ENCODE results near the gene SH3TC2.

Gene SH3TC2

GRCh38 chr5:149027636-149028035 is 35.2 kb downstream of the SH3TC2 start:
- TF ChIP-seq CTCF (IDR thresholded peaks at IDR 0.05; ENCODE audit: low read depth, low read length, missing control alignments) = no peak
- no peak for DNase-seq (ENCODE audit: extremely low read depth, low read depth)
- H3K4me3 ChIP-seq (replicated peaks; ENCODE audit: low read depth, low read length) = no peak overlapping the region

GRCh38 chr5:149024943-149025342 is 37.9 kb downstream of the SH3TC2 start:
- no peak overlapping the region for H3K4me3 ChIP-seq (replicated peaks; ENCODE audit: low read depth, low read length)
- no peak for DNase-seq (ENCODE audit: extremely low read depth, low read depth)
- no peak for TF ChIP-seq CTCF (IDR thresholded peaks at IDR 0.05; ENCODE audit: low read depth, low read length, missing control alignments)

GRCh38 chr5:149024477-149024876 is 38.4 kb downstream of the SH3TC2 start:
- no peak for DNase-seq (ENCODE audit: extremely low read depth, low read depth)

GRCh38 chr5:149022200-149022599 is 40.7 kb downstream of the SH3TC2 start:
- TF ChIP-seq CTCF (IDR thresholded peaks at IDR 0.05; ENCODE audit: low read depth, low read length, missing control alignments) = no peak
- no peak overlapping the region for H3K4me3 ChIP-seq (replicated peaks; ENCODE audit: low read depth, low read length)
- no peak for DNase-seq (ENCODE audit: extremely low read depth, low read depth)

More at GRCh38 chr5:149024477-149024876, 38.4 kb downstream of the SH3TC2 start:
- H3K4me3 ChIP-seq (replicated peaks; ENCODE audit: low read depth, low read length) = no peak overlapping the region
- no peak for TF ChIP-seq CTCF (IDR thresholded peaks at IDR 0.05; ENCODE audit: low read depth, low read length, missing control alignments)

GRCh38 chr5:149019679-149020078 is 43.2 kb downstream of the SH3TC2 start:
- no peak for TF ChIP-seq CTCF (IDR thresholded peaks at IDR 0.05; ENCODE audit: low read depth, low read length, missing control alignments)
- DNase-seq (ENCODE audit: extremely low read depth, low read depth) = no peak
- no peak overlapping the region for H3K4me3 ChIP-seq (replicated peaks; ENCODE audit: low read depth, low read length)

- no peak for DNase-seq (ENCODE audit: extremely low read depth, low read depth)
- no peak for TF ChIP-seq CTCF (IDR thresholded peaks at IDR 0.05; ENCODE audit: low read depth, low read length, missing control alignments)
- no peak overlapping the region for H3K4me3 ChIP-seq (replicated peaks; ENCODE audit: low read depth, low read length)
These were observed 43.9 kb downstream of the SH3TC2 start for GRCh38 chr5:149018909-149019443.

GRCh38 chr5:149017636-149018035 is 45.2 kb downstream of the SH3TC2 start:
- H3K4me3 ChIP-seq (replicated peaks; ENCODE audit: low read depth, low read length) = no peak overlapping the region
- no peak for DNase-seq (ENCODE audit: extremely low read depth, low read depth)
- no peak for TF ChIP-seq CTCF (IDR thresholded peaks at IDR 0.05; ENCODE audit: low read depth, low read length, missing control alignments)

Data from HFF-Myc (cell line).